HG02678 (cell line): ENCODE measurements around the gene LRP1B.
"Not testable (repeated sequence)": the region's sequence is repeated elsewhere in the genome, so short reads cannot be mapped to it uniquely, and the experiment has no call there.

Experiments
- ATAC-seq: cut with Tn5 transposase; IDR thresholded peaks from one replicate; pipeline ENCODE4 v1.9.1; 2021; ENCODE audit warnings: mild to moderate bottlenecking, moderate library complexity; ENCODE audit not compliant: unreplicated experiment

The LRP1B gene

DNA sequence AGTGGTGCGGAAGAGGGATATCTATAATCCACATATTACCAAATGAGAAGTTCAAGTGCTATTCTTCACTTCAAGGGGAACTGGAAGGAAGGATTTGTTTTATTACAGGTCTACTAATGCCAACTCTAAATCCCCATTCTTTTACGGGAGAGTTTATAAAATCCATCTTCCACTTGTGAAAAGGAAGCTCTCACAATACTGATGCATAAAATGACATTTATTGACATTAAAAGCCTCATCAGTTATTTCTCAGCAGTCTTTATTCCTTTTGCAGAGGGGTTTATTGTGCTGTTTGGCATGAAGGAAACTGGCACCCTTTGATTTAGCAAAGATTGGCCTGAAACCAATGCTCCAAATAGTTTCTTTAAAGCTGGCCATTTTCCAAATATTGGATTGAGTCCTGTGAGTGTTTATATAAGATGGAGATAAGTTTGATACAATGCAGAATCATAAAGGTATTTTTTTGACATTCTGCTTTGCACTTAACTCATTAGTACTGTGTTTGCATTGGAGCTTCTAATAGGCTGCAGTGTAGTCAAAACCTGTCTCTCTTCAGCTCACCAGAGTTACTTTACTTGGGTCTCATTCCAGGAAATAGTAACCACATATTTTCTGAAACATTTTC, 26.6 kb downstream of the LRP1B start:
- ATAC-seq: no peak

DNA sequence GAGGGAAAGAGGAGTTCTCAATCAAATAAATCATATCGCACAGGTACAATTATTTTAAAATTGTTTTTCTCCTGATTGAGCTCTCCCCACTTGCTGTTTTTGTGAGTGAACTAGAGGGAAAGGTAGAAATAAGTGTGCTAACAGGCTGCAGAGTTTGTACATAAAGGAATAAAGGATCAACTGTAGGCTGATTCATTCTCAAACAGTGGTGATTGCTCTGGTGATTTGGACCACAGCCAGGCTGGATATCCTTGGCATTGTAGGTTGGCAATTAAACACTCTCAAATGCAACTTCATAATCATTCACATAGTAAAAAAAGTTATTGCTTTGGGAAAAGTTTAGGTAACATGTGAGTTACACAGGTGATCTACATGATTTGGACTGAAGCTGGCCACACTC, 29.8 kb downstream of the LRP1B start:
- ATAC-seq: no peak

DNA sequence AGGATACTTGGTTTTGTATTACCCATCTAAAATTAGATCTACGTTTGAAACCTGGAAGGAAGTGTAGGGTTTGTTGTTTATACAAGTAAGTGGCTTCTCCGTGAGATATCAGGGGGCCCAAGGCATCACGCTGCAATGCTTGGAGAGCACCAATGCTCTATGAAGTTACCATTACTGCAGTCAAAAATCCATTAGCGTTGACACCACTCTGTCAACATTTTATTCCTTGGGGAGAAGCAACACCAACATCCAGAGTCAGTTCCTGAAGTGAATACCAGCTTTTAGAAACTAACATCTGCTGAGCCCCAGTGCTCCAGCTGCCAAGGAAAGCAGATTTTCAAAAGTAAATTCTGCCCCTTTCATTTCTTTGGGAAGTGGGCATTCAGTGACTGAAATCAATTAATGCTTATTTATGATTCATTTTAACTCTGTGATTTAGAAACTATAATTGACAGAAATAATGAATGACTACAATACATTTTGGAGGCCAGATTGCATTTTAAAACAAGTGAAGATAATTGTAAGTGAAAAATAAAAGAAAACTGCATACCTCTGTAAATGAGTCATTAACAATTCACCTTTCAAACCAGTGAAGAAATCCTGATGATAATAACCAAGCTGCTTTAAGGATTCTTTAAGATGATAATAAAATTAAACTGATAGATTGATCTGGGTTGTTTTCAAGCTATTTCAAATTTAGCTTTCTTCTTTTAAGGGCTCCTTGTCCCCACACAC, 30.5 kb downstream of the LRP1B start:
- no peak for ATAC-seq

DNA sequence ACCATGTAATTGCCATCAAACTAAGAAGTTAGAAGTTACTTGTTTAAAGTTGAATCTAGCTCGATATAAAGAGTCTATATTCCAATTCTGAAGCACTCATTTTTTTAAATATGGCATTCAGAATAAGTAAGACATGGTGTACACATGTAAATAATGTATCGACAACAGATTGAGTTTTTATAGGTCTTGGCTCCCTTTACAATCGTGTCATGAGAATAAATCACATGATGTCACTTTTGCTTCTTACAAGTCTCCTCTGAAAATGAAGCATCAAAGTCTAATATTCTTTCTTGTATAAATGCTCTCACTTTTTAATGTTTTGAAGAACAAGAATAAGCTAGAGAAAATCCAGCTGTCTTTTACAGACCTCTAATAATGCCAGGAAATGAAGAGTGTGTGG, 33.1 kb downstream of the LRP1B start:
- no peak for ATAC-seq

DNA sequence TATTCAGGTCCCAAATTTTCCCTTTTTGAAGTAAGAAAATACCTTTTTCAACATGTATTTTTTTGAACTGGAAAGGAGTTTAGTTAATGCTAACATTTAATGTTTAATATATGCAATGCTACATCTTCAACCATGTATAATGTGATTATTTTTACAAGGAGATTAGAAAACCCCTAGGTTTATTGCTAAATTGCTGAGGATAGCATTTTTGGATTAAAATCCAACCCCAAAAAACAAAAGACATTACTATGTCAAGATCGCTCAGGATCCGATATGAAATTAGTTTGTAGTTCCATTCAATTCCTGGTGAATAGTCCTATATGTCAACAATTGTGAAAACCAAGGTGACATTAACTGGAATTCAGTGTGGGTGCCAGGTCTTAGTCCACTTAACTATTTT, 35.2 kb downstream of the LRP1B start:
- ATAC-seq: no peak

DNA sequence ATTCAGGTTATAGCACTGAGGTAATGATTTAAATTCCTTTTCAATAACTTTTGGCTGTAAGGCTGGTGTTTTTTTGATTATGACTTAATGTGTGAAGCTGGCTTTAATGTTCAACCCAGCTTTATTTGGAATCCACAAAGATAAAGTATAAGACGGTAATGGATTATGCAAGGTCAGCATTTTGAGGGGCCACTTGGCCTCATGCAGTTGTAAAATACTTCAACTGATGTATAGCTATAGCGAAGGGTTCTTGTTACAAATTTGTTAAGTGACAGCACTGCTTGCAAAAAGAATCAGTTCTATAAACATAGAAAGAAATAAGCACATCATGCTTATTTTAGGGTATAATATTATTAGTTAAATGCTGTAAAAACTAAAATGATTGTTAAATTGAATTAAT, 36.6 kb downstream of the LRP1B start:
- ATAC-seq: no peak

DNA sequence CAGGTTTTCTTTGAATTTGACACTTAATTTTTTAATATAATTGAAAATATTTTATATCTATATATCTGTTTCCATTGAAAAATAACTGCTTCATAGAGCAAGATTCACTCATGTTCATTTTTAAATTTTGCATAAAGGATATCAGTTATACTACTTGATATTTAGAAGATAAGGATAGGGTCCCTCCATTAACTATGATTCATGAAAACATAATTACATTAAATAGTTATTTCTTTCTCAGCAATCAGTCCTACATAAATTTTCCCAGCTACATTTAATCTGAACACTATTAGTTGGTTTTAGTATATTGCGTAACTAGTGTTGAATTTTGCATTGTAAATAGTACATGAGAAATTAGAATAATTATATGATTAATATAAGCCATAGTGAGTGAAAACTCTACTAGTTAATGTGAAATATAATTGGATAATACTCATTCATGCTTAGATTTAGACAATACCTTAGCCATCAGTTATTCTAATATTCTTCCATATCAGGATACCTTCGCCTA, 42.7 kb downstream of the LRP1B start:
- no peak for ATAC-seq

DNA sequence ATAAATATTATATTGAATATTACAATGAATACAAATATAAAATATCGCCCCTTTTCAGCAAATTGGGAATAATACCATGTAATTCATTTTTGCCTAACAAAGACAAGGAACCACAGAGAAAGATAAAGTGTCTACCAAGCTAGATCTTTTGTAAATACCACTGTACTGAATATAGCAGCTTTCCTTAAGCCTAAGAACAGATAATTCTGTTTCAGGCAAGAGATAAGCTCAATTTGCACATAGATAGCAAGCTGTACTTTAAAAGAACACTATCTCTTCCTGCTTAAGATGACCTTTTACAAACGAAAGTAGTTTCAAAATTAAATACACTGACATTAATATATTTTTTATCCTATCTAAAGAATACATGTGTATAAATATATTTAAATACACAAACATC, 43.2 kb downstream of the LRP1B start:
- not testable (repeated sequence) for ATAC-seq

DNA sequence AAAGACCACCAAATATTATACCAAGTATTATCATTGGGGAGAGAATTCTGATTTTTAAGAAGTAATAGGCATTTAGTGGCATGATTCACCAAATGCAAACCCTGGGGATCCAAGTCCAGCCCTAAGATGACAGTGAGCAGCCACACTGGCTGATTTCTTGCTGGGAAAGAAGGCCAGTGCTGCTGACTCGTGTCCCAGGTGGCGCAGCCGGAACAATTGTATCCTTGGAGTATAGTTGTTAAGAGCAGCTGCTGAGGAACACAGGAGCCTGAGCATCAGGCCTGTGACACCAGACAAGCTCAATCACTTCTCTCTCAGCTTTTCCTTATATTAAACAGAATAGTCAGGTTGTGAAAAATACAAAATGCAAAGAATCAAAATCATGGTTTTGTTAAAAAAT, 48.4 kb downstream of the LRP1B start:
- no peak for ATAC-seq

DNA sequence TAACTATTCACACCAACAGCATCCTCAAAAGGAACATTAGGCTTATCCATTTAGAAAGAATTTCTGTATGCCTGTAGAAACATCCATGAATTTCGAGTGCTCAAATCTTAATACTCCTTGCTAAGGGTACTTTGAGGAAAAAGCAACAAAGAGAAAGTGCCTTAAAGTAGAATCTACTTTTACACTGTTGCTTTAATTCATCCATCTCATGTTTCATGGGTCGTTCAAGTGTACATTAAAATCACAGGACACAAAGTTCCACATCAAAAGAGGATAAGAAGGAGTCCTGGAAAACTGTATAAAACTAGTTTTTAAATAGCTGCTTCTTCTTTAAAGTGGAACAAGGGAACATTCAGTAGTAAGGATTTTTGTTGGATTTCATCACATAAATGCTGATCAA, 54.5 kb downstream of the LRP1B start:
- ATAC-seq: no peak

DNA sequence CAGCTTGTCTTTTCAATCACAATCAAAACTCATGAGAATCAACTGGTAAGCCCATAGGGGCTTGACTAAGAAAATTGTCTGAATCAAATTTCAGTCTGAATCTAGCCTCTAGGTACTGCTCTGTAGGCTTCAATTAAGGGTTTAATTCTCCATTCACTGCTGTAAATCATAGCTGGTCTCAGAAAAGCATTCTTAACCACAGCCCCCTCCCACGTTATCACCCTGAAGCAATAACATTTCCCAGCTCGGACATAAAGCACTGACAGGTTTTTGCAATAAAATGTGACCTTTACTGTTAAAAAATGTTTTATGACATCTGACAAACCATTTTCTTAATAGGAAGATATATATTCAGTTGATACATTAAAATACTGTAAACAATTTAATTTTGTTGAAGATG, 55.0 kb downstream of the LRP1B start:
- no peak for ATAC-seq

DNA sequence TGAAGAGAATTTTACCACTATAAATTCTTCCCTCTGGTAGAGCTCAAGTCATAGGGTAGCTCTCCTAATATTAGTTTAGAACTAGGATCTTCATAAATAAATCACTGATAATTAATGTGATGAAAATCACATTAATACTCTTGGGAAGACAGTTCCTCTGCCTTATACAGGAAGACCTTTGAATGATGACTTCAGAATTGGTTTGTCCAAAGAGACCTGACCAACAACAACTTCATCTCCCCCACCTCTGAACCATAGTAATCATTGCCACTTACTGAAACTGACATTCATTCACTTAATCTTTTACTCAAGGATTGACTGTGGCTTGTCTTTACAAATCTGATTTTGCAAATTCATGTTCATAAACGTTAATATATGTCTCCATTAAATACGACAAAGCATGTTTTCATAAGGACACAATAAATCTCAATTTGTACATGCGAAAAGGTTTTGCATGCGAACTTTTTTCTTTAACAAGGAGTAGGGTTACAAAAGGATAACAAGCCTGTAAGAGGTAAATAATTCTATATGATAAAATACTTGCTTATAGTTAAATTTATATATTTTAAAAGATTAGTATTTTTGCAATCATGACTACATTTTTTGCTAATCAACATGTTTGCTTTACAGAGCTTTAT, 61.4 kb downstream of the LRP1B start:
- no peak for ATAC-seq

DNA sequence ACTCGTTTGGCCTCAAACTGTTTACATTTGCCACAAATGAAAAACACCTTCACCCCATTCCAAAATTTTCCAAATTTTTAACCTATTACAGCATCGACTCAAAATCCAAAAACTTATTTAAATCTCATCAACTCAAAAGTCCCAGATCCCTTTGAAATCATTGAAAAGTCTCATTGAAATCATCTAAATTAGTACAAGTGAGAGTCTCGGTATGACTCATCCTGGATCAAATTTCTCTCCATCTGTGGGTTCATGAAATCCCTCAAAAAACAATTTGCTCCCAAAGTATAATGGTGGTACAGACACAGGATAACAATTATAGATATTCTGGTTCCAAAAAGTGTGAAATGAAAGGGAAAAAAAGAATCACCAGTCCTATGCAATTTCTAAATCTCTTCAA, 65.1 kb downstream of the LRP1B start:
- no peak for ATAC-seq

DNA sequence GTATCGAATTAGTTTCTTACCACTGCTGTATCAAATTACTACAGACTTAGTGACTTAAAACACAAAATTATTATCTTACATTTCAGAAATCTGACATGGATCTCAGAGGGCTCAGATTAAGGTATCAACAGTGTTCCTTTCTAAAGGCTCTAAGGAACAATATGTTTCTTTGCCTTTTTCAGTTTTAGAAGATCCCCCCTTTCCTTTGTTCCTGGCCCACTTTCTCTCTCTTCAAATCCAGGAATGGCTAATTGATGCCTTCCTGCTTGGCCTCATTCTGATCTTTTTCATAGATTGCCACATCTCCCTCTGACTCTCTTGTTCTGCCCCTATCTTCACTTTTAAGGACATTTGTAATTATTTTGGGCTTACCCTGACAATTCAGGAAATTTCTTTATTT, 65.7 kb downstream of the LRP1B start:
- no peak for ATAC-seq

DNA sequence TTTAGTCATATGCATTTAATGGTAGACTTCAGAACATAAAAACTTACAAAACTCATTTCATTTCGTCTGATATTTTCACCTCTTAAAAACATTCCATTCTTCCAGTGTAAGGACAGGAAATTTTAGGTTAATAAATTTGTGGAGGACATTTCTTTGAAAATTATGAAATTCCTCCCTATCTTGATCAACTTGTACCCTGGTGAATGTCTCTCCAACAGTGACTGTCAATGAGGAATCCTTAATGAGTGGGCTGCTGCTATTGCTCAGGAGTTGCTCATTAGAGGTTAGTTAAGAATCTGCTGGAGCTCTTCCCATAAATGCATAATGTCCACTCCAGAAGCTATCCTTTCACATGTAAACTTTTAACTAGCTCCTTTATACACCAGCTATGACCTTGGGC, 69.1 kb downstream of the LRP1B start:
- no peak for ATAC-seq

DNA sequence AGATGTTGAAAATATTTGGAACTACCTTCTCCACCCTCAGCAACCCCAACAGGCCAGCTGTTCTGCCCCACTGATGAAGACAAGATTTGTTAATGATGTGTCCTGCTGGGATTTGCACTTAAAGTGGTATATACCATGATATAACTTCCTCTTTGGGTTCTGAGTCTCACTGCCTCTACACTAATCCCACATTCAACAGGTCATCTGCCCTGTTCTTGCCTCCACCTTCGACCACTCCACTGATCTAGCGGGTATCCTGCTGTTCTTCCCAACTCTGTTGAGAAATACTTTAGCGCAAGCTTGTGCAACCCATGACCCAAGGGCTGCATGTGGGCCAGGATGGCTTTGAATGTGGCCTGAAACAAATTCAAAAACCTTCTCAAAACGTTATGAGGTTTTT, 72.7 kb downstream of the LRP1B start:
- no peak for ATAC-seq

DNA sequence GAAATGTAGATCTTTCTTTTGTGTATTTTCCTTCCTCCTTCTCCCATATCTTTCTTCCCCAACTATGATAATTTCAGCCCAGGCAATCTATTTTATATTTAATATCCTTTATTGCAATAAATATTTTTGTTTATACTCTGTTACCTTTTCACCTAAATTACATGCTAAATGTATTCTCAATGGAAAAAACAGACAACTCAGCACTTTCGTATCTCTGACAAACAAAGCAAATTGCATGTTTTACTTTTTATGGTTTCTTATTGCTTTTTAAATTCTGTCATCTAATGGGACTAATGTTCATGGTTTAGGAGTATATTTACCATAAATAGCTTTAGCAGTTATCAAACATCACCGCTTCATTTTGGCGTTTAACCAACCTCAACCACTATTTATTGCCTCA, 74.0 kb downstream of the LRP1B start:
- ATAC-seq: no peak

DNA sequence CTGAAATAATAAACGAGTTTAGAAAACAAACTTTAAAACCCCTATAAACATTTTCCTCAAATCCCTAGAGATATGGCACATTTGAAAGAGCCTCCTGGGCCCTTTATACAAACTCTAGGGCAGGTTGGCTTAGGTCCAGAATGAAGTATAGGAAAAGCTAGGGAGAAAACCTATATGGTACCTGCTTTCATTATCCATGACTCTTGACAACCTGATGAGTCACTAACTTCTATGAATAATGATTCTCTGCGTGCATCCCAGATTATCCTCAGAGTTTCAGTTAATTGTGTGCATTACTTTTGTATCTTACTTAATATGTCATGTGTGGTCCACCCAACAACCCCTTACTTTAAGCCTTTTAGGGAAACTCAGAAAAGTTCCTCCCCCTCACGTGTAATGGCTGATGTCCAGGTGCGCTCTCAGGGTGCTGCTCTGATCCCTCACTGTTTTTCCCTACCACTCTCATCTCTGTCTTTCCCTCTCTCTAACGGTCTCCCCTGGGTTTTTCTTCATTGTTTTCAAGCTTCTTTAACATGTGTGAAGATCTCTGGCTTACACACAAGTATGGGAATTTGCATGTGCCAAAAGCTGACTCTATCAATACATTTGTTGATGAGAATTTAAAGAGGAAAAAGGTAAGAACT, 78.5 kb downstream of the LRP1B start:
- no peak for ATAC-seq

DNA sequence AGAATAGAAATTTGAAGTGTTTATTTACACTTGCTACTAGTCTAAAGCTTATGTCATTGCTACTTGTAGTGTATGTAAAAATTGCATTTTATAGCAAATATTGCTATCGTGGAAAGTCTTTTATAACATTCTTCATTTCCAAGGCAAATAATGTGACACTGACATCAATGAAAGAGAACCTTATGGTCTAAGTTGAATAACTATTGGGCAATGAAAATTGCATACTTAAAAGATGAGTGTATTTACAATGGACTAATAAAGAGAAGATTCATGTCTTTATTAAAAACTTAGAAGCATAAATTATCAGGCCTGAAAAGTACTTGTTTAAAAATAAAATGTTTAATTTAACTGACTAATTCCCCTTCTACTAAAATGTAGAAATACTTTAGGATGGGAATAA, 82.2 kb downstream of the LRP1B start:
- no peak for ATAC-seq

DNA sequence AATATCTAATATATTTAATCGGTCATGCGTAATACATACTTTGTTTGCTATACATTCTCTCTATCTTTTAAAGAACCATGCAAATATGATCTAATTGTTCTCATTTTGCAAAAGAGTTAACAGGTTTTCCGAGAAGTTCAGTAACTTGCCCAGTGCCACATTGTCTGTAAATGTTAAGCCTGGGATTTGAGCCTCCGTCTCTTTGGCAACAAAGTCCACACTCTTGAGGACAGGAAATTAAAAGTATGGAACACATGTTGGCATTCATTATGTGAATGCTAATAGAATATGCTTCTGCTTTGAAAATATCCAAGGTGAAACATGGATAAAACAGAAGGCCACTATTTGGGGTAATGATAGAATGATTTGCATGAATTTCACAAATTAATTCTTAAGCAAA, 85.2 kb downstream of the LRP1B start:
- ATAC-seq: no peak

DNA sequence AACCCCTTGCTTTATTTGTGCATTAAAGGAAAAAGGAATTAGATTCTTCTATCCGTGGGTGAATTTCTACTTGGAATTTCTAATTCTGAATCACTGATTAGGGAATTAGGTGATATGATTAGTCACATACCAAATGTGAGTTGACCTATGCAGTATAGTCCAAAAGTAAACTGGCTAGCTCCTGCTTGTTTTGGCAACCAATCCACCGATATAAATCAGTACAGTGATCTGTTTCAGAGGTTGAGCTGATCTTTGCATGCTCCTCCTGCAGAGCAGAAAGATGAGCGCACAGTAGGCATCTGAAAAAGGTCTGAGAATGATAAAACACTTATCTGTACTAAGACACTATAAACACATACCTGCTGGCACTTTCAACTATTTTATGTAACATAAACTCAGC, 86.6 kb downstream of the LRP1B start:
- no peak for ATAC-seq
